Ascending aorta (tissue), 2 donors: ENCODE results near the gene ICA1. TPM values are rescaled to one million over a fixed set of nuclear protein-coding genes. Genes with fewer than 3 reads are reported as not detected.

Source experiments
- DNase-seq, 2 donors: peaks; one replicate each; pipeline ENCODE4 v3.0.0-alpha.2; 2019; ENCODE audit warnings: low spot score in 2 of 2
- H3K27ac ChIP-seq, 2 donors: fragments of 200-600 bp; sonication (generic); one replicate each; pipeline ENCODE4 v1.5.1; 2016 to 2017; ENCODE audit warnings: mild to moderate bottlenecking in 1 of 2
- H3K27me3 ChIP-seq: fragments of 200-600 bp; sonication (generic); one replicate; pipeline ENCODE4 v1.5.1; 2017
- H3K36me3 ChIP-seq, 2 donors: fragments of 200-600 bp; sonication (generic); one replicate each; pipeline ENCODE4 v1.5.1; 2016
- H3K4me1 ChIP-seq, 2 donors: fragments of 200-600 bp; sonication (generic); one replicate each; pipeline ENCODE4 v1.5.1; 2016 to 2017; ENCODE audit warnings: mild to moderate bottlenecking in 1 of 2
- H3K4me3 ChIP-seq, 2 donors: fragments of 200-600 bp; sonication (generic); one replicate each; pipeline ENCODE4 v1.5.1; 2016 to 2017; ENCODE audit warnings: mild to moderate bottlenecking in 1 of 2
- H3K9me3 ChIP-seq, 2 donors: fragments of 200-600 bp; sonication (generic); one replicate each; pipeline ENCODE4 v1.5.1; 2016
- intact Hi-C: fragments of 100-400 bp; cut with DNase I; formaldehyde crosslinking; loops from one replicate; pipeline ENCODE4 v1.15.1; 2023
- total RNA-seq: library from RNA; depleted of rRNA; stranded (reverse); fragments of >200 nt; gene quantifications from one replicate; pipeline ENCODE4 v1.1.0, GENCODE V29; 2016
- TF ChIP-seq, protein P1 (sequence below), 3 experiments: fragments of 200-600 bp in 2 of 3; fragments of 450-650 bp in 1 of 3; sonication (generic) in 2 of 3; IDR thresholded peaks; one replicate each; pipeline ENCODE4 v1.5.1; 2016 to 2019; ENCODE audit warnings: antibody characterized with exemption in 3 of 3, mild to moderate bottlenecking in 1 of 3, moderate library complexity in 1 of 3

ICA1 gene
- total RNA-seq, 1 donor from 2014 or later, result 18.3 TPM

DNA sequence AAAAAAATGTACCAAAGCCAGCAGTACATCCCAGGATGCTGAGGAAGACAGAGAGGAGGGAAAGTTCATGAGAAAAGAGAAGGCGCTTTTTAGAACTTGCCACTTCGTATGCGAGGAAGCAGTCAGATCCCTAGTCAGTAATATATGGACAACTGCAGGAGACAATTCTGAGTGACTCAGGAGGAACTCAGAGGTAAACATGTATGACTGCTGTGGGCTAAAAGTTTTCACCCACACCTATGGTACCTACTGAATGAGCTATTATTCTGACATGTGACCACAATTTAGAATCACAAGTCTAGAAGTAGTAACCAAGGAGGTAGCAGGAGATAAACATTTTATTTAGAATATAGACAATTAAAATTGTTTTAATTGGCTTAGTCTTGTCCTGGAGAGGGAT is 126.5 kb downstream of the ICA1 start:
- H3K27me3 ChIP-seq, result no peaks in the 10 kb centered on the region
- no peak for DNase-seq
- no peaks in the 10 kb centered on the region for H3K4me1 ChIP-seq
- no peak overlapping the region for H3K4me3 ChIP-seq
- intact Hi-C loops, result no loop called here
- H3K9me3 ChIP-seq, result no peaks in the 10 kb centered on the region
- TF ChIP-seq, protein P1, sequence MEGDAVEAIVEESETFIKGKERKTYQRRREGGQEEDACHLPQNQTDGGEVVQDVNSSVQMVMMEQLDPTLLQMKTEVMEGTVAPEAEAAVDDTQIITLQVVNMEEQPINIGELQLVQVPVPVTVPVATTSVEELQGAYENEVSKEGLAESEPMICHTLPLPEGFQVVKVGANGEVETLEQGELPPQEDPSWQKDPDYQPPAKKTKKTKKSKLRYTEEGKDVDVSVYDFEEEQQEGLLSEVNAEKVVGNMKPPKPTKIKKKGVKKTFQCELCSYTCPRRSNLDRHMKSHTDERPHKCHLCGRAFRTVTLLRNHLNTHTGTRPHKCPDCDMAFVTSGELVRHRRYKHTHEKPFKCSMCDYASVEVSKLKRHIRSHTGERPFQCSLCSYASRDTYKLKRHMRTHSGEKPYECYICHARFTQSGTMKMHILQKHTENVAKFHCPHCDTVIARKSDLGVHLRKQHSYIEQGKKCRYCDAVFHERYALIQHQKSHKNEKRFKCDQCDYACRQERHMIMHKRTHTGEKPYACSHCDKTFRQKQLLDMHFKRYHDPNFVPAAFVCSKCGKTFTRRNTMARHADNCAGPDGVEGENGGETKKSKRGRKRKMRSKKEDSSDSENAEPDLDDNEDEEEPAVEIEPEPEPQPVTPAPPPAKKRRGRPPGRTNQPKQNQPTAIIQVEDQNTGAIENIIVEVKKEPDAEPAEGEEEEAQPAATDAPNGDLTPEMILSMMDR (IDR thresholded peaks at IDR 0.05), result no peak
- H3K36me3 ChIP-seq, result no peaks in the 10 kb centered on the region
- no peak overlapping the region for H3K27ac ChIP-seq

DNA sequence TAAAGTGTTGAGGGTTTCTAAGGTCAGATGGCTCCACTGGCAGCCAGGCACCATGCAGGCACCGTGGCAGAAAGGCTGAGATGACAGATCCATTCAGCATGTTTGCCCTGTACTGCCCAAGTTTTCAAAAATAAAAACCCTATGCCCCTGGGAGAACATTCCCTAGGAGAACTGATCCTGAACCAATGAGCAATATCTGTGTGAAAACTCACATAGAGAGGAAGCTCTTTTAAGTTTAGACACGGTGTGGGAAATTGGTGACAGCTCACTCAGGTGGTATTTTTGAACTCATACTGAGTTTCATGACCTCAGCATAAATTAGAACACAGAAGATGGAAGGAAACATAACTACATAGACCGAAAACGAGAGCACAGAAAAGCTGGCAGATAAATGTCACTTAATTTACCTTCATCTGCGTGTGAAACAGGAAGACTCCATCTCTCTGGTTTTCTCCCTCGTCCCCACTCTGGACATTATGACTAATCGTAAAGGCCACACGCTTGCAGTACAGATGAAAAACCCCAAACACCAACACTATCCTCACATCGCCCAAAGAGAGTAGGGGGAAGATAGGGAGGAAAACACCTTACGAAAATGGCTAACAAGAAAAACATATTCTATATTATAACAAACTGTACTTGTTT is 127.8 kb downstream of the ICA1 start:
- Histone ChIP-seq H3K36me3 (no peaks in the 10 kb centered on the region), H3K27me3 (no peaks in the 10 kb centered on the region), H3K9me3 (no peaks in the 10 kb centered on the region), H3K27ac (no peak overlapping the region), H3K4me1 (no peaks in the 10 kb centered on the region), H3K4me3 (no peak overlapping the region)
- no peak for DNase-seq
- intact Hi-C loops, result no loop called here
- TF ChIP-seq, protein P1 (IDR thresholded peaks at IDR 0.05), result no peak

DNA sequence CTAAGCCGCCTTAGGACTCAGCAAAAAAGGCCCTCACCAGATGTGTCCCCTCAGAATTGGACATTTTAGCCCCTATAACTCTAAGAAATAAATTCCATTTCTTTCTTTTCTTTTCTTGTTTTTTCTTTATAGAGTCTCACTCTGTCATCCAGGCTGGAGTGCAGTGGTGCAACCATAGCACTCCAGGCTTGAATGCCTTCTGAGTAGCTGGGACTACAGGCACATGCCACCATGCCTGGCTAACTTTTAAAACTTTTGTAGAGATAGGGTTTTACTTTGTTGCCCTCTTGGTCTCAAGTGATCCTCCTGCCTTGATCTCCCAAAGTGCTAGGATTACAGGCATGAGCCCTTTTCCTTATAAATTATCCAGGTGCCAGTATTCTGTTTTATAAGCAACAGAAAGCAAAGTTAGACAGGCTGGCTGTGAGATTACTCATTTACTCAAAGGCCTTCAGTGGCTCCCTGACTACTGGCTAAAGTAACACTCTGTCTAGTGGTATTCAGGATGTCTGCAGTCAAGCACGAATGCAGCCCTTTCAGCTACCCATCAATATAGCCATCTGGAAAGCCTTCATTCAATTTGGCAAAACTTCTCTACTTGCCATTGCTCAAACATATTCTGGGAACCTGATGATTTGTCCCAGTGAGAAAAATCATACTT is 128.6 kb downstream of the ICA1 start:
- no peaks in the 10 kb centered on the region for H3K27me3 ChIP-seq
- intact Hi-C loops, result no loop called here
- no peaks in the 10 kb centered on the region for H3K36me3 ChIP-seq
- no peak overlapping the region for H3K4me3 ChIP-seq
- TF ChIP-seq, protein P1 (IDR thresholded peaks at IDR 0.05), result no peak
- H3K9me3 ChIP-seq, result no peaks in the 10 kb centered on the region
- H3K27ac ChIP-seq, result no peak overlapping the region
- DNase-seq, result no peak
- H3K4me1 ChIP-seq, result no peaks in the 10 kb centered on the region

DNA sequence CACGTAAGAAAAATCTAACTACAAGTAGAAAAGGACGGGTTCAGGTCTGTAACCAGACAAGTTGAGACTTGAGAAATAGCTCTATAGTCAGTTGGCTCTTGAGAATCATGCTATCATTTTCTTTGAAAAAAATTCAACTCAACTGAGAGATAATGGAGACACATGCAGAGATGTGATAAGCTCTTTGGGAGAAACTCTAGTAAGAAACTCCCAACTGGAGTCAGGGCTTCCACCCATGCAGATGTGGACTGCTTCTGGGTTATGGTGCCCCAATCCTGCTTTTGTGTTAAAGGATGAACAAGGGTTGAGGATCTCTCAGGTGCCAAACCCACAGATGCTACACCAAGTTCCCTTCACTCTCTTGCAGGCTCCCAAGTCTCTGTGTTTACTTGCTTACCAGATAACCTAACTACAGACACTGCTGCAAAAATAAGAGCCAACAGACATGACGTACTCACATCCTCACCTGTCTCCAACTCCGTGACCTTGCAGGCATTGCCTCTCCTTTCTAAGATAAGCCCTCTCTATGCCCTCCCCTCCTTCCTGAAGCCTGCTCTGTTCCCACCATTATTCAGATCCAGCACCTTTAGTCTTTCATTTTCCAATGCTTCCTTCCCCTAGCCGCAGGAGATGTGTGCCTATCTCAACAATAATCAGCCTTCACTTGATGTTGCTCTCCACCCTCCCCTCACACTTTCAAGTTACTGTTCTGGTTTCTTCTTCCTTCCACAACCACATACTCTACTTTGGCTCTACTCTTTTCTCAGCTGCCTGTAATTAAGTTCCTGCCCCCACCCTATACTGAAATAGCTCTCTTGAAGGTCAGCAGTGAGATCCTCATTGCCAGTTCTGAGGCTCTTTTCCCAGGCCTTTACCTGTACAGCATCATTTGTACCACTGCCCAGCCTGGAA is 130.0 kb downstream of the ICA1 start:
- H3K4me1 ChIP-seq, result no peaks in the 10 kb centered on the region
- intact Hi-C loops, result no loop called here
- no peaks in the 10 kb centered on the region for H3K36me3 ChIP-seq
- no peak overlapping the region for H3K4me3 ChIP-seq
- no peaks in the 10 kb centered on the region for H3K27me3 ChIP-seq
- no peak overlapping the region for H3K27ac ChIP-seq
- H3K9me3 ChIP-seq, result no peaks in the 10 kb centered on the region
- no peak for DNase-seq
- TF ChIP-seq, protein P1 (IDR thresholded peaks at IDR 0.05), result no peak

DNA sequence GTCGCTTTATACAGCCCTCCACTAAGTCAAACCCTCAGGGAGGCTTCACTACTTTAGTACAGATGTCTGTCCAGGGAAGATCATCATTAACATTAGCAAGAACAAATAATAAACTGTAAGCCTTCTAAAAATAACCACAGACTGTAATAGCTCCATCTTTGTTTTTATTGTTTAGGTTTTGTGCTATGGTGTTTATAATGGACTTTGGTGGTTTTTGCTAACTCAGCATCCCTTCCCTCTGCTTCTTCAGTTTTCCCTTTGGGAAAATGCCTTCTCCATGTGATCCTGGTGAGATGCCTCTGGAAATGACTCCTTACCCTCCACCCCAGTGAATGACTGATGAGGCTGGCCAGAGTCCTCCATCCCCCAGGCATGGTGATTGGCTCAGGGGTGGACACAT is 131.3 kb downstream of the ICA1 start:
- TF ChIP-seq, protein P1 (IDR thresholded peaks at IDR 0.05), result no peak
- no peaks in the 10 kb centered on the region for H3K27me3 ChIP-seq
- H3K9me3 ChIP-seq, result no peaks in the 10 kb centered on the region
- no peaks in the 10 kb centered on the region for H3K4me1 ChIP-seq
- H3K27ac ChIP-seq, result no peak overlapping the region
- H3K4me3 ChIP-seq, result no peak overlapping the region
- intact Hi-C loops, result no loop called here
- H3K36me3 ChIP-seq, result no peaks in the 10 kb centered on the region
- DNase-seq, result no peak
